Kidney (tissue), 14 donors: Measurements from ENCODE around the gene ADGRD1. TPM values are rescaled to one million over a fixed set of nuclear protein-coding genes. Genes with fewer than 3 reads are reported as not detected.
"Not testable (repeated sequence)": the region's sequence is repeated elsewhere in the genome, so short reads cannot be mapped to it uniquely, and the experiment has no call there.

Source experiments
- DNase-seq, 5 donors: peaks; one replicate each; pipeline ENCODE4 v3.0.0-alpha.2; 2013 to 2020
- FAIRE-seq: peaks from 2 replicates; lab custom pipeline; 2012; peaks lifted over from hg19 to GRCh38; lab: Jason Lieb, UNC
- H3K27ac ChIP-seq, 2 donors: one replicate each; pipeline ENCODE4 v1.7.0; 2013; ENCODE audit warnings: low read depth in 2 of 2, low read length in 2 of 2, inconsistent platforms in 1 of 2
- H3K27me3 ChIP-seq: one replicate; pipeline ENCODE4 v1.7.1; 2013; ENCODE audit warnings: low read length, inconsistent platforms; ENCODE audit not compliant: control insufficient read depth, insufficient read depth
- H3K36me3 ChIP-seq, 3 donors: one replicate each; pipeline versions ENCODE4 v1.7.0 to v1.7.1; 2013; ENCODE audit warnings: low read length in 3 of 3, control low read depth in 1 of 3, inconsistent platforms in 1 of 3; ENCODE audit not compliant: insufficient read depth in 3 of 3, control insufficient read depth in 2 of 3
- H3K4me1 ChIP-seq, 3 donors: one replicate each; pipeline versions ENCODE4 v1.7.0 to v1.7.1; 2013; ENCODE audit warnings: low read length in 3 of 3, inconsistent platforms in 1 of 3, low read depth in 1 of 3; ENCODE audit not compliant: control insufficient read depth in 2 of 3, insufficient read depth in 2 of 3
- H3K4me3 ChIP-seq, 3 donors: one replicate each; pipeline versions ENCODE4 v1.7.0 to v1.8.1; 2013; ENCODE audit warnings: low read length in 3 of 3, control low read depth in 1 of 3, inconsistent platforms in 1 of 3
- H3K9ac ChIP-seq, 3 donors: one replicate each; pipeline versions ENCODE4 v1.7.0 to v1.7.1; 2013; ENCODE audit warnings: low read length in 3 of 3, control low read depth in 1 of 3, inconsistent platforms in 1 of 3
- H3K9me3 ChIP-seq, 3 donors: one replicate each; pipeline versions ENCODE4 v1.7.0 to v1.7.1; 2013; ENCODE audit warnings: low read length in 3 of 3, control low read depth in 1 of 3, inconsistent platforms in 1 of 3; ENCODE audit not compliant: control insufficient read depth in 2 of 3, insufficient read depth in 1 of 3
- CTCF ChIP-seq: IDR thresholded peaks from 3 replicates; pipeline ENCODE4 v1.5.1; 2012; ENCODE audit warnings: mild to moderate bottlenecking, moderate library complexity, borderline replicate concordance; ENCODE audit not compliant: insufficient read depth; ENCODE audit errors: extremely low read depth
- intact Hi-C: fragments of 100-400 bp; cut with DNase I; formaldehyde crosslinking; loops from one replicate; pipeline ENCODE4 v1.11.1; 2022
- polyA plus RNA-seq: library from polyadenylated mRNA; stranded (reverse); fragments of 350-450 nt; fragmentation: Illumina TruSeq; extraction: RNeasy Lipid Tissue Mini Kit (QIAGEN cat#74804); gene quantifications from one replicate; pipeline ENCODE4 v1.2.3, GENCODE V29; 2014; ENCODE audit warnings: low read depth, low replicate concordance; ENCODE audit not compliant: insufficient read depth
- total RNA-seq: library from RNA; stranded (reverse); fragmentation: NEBNext Ultra II Directional; extraction: Animal tissue kit (Norgen Biotek cat#: 25700); gene quantifications from one replicate; pipeline ENCODE4 v1.2.1, GENCODE V29; 2021
- donor health status: control.
- donor health status: control.
- donor health status: control.
- donor health status: control.
- donor health status: control.
- donor health status: DM: yes; HTN: yes; CAD: no.
- donor health status: Normal renal cell carcinoma (clear cell type).

Gene ADGRD1
- total and polyA plus RNA-seq, 2 donors from 2014 or later = 1.7 to 6.7 TPM

GRCh38 chr12:131070668-131071067 is 117.0 kb downstream of the ADGRD1 start:
- H3K27me3 ChIP-seq, FAIRE-seq, H3K9ac ChIP-seq, H3K4me3 ChIP-seq, H3K36me3 ChIP-seq, H3K4me1 ChIP-seq, H3K9me3 ChIP-seq, H3K27ac ChIP-seq, intact Hi-C loops: not testable (repeated sequence)
- DNase-seq = peak in 2 of 5 donors; percentile 25 to 53

GRCh38 chr12:131071234-131071820 is 117.6 kb downstream of the ADGRD1 start:
- intact Hi-C loops, FAIRE-seq: not testable (repeated sequence)

GRCh38 chr12:131071950-131072349 is 118.2 kb downstream of the ADGRD1 start:
- intact Hi-C loops, H3K27me3 ChIP-seq, DNase-seq, H3K36me3 ChIP-seq, H3K9me3 ChIP-seq, H3K27ac ChIP-seq, FAIRE-seq, H3K4me1 ChIP-seq, H3K9ac ChIP-seq, H3K4me3 ChIP-seq: not testable (repeated sequence)

More at GRCh38 chr12:131071234-131071820, 117.6 kb downstream of the ADGRD1 start:
- H3K9me3 ChIP-seq, H3K4me3 ChIP-seq, H3K27ac ChIP-seq, H3K4me1 ChIP-seq, H3K36me3 ChIP-seq, H3K9ac ChIP-seq, H3K27me3 ChIP-seq: not testable (repeated sequence)
- peak in 2 of 5 donors; percentile 27 to 54 for DNase-seq

- H3K4me1 ChIP-seq = no peaks in the 10 kb centered on the region
- TF ChIP-seq CTCF = no peak
- H3K4me3 ChIP-seq = no peak overlapping the region
- H3K27ac ChIP-seq = no peak overlapping the region
- H3K27me3 ChIP-seq = no peaks in the 10 kb centered on the region
- intact Hi-C loops = no loop called here
- H3K9me3 ChIP-seq = peaks cover 0 to 2% (median 0%) of the 10 kb centered on the region in 3 donors
- no peaks in the 10 kb centered on the region for H3K36me3 ChIP-seq
- no peak for FAIRE-seq
- H3K9ac ChIP-seq = no peak overlapping the region
- DNase-seq = peak in 2 of 5 donors; percentile 24 to 43
Measured at GRCh38 chr12:131072451-131073230, 118.9 kb downstream of the ADGRD1 start.
